Spleen (tissue), 13 donors: ENCODE data around the gene GBA2. TPM values are rescaled to one million over a fixed set of nuclear protein-coding genes. Genes with fewer than 3 reads are reported as not detected.
A peak's percentile ranks its signal among the peaks of the same experiment; 100 is the strongest.

Source experiments
- DNase-seq: peaks from one replicate; pipeline ENCODE4 v3.0.0-alpha.2; 2020
- H3K27ac ChIP-seq, 8 donors: fragments of 200-600 bp; sonication (generic) in 7 of 8; 1 replicate in 4 of 8; 2 replicates in 4 of 8; pipeline versions ENCODE4 v1.5.0 to v1.8.0; 2016 to 2021; ENCODE audit warnings: inconsistent platforms in 4 of 8, mild to moderate bottlenecking in 4 of 8, moderate library complexity in 1 of 8
- H3K27me3 ChIP-seq, 7 donors: fragments of 200-600 bp; sonication (generic) in 6 of 7; replicated peaks in 1 of 7; 1 replicate in 4 of 7; 2 replicates in 3 of 7; pipeline versions ENCODE4 v1.5.0 to v1.8.0; 2016 to 2021; ENCODE audit warnings: inconsistent platforms in 3 of 7, mild to moderate bottlenecking in 1 of 7
- H3K36me3 ChIP-seq, 6 donors: fragments of 200-600 bp; sonication (generic) in 5 of 6; 1 replicate in 4 of 6; 2 replicates in 2 of 6; pipeline versions ENCODE4 v1.5.0 to v1.8.0; 2016 to 2021; ENCODE audit warnings: inconsistent platforms in 2 of 6
- H3K4me1 ChIP-seq, 6 donors: fragments of 200-600 bp; sonication (generic) in 5 of 6; 1 replicate in 3 of 6; 2 replicates in 3 of 6; pipeline versions ENCODE4 v1.5.0 to v1.8.0; 2016 to 2021; ENCODE audit warnings: inconsistent platforms in 3 of 6
- H3K4me3 ChIP-seq, 8 donors: fragments of 200-600 bp; sonication (generic) in 7 of 8; 1 replicate in 4 of 8; 2 replicates in 4 of 8; pipeline versions ENCODE4 v1.5.0 to v1.8.0; 2016 to 2021; ENCODE audit warnings: inconsistent platforms in 4 of 8, mild to moderate bottlenecking in 4 of 8, moderate library complexity in 2 of 8
- H3K9me3 ChIP-seq, 8 donors: fragments of 200-600 bp; sonication (generic) in 7 of 8; 1 replicate in 4 of 8; 2 replicates in 4 of 8; pipeline versions ENCODE4 v1.5.0 to v1.8.0; 2016 to 2021; ENCODE audit warnings: inconsistent platforms in 4 of 8
- CTCF ChIP-seq, 11 experiments: fragments of 200-600 bp in 7 of 11; fragments of 450-650 bp in 4 of 11; sonication (generic) in 4 of 11; IDR thresholded peaks in 8 of 11; conservative IDR thresholded peaks in 3 of 11; 1 replicate in 7 of 11; 2 replicates in 4 of 11; pipeline versions ENCODE4 v1.4.0 to v1.8.0; 2016 to 2021; ENCODE audit warnings: antibody characterized with exemption in 11 of 11, inconsistent platforms in 4 of 11, mild to moderate bottlenecking in 1 of 11
- POLR2A ChIP-seq, 3 donors: fragments of 450-650 bp; IDR thresholded peaks; one replicate each; pipeline ENCODE4 v1.5.1; 2017; ENCODE audit warnings: antibody characterized with exemption in 3 of 3, mild to moderate bottlenecking in 1 of 3
- POLR2AphosphoS5 ChIP-seq, 3 donors: sonication (generic); formaldehyde crosslinking; IDR thresholded peaks; one replicate each; pipeline ENCODE4 v1.5.1; 2017; ENCODE audit warnings: antibody characterized with exemption in 3 of 3
- WGBS, 5 donors: extraction: QIAGEN DNeasy Blood & Tissue Kit in 3 of 5; methylation state at CpG; one replicate each; pipeline versions ENCODE4 v1.1.5 to v1.1.7; 2013 to 2018; 5-methylcytosine and 5-hydroxymethylcytosine counted together
- intact Hi-C: fragments of 100-400 bp; cut with DNase I; formaldehyde crosslinking; loops from one replicate; pipeline ENCODE4 v1.15.0; 2023; ENCODE audit warnings: low total_unique reads
- long read RNA-seq, 2 donors: transcript quantifications; one replicate each; lab custom pipeline, GENCODE V29; 2026
- polyA plus RNA-seq, 3 donors: library from polyadenylated mRNA; stranded (reverse); fragments of 200-250 nt; gene quantifications; one replicate each; pipeline ENCODE4 v1.2.1, GENCODE V29; 2013
- total RNA-seq, 7 donors: library from RNA; depleted of rRNA in 3 of 7; stranded (reverse); fragments of >200 nt in 3 of 7; fragmentation: NEBNext Ultra II Directional in 4 of 7; extraction: Animal tissue kit (Norgen Biotek cat#: 25700) in 4 of 7; gene quantifications; one replicate each; pipeline versions ENCODE4 v1.1.0 to v1.2.1, GENCODE V29; 2016 to 2021
- donor health status: healthy with polysubstance abuse.
- donor health status: DM: no; HTN: no; CAD: no; lungs with moderate emphysema.
- donor health status: DM: no; HTN: no; CAD: no.
- donor health status: Bipolar disorder and iron deficiency.
- donor health status: healthy.
- donor health status: DM: no; HTN: no; CAD: no.
- donor health status: DM: yes; HTN: yes; CAD: no.

The GBA2 gene
- total RNA-seq (100 to 1,000 TPM in 1 of 7 donors, 10 to 100 TPM in 6; 70.5 to 111 (median 74.3) TPM), polyA plus RNA-seq (10 to 100 TPM; 22.8 to 40.9 (median 37.9) TPM)
- long read RNA-seq, donor 1, partial matches to known transcripts: 0 of 4 reads
- long read RNA-seq, donor 1, other reads (novel, unspliced or antisense): 0 of 4 reads
- long read RNA-seq, donor 2, partial matches to known transcripts: 0 of 2 reads
- long read RNA-seq, donor 2, other reads (novel, unspliced or antisense): 0 of 2 reads

GRCh38 chr9:35748858-35749514 lies at the start of gene GBA2, which contains the start of gene RGP1:
Gene GBA2 (minus strand): TSS chr9:35749228. CDS start chr9:35748704, 524 bp downstream.
Gene RGP1 (plus strand): TSS chr9:35749287. CDS start chr9:35749756, 469 bp downstream.
- Histone ChIP-seq H3K36me3 (peaks cover 0 to 58% (median 45%) of the 10 kb centered on the region in 6 donors), H3K27ac (peak within 1 kb of the TSS; percentile 89 to 99 (median 93)), H3K4me1 (peaks cover 34 to 73% (median 54%) of the 10 kb centered on the region in 6 donors), H3K4me3 (peak within 1 kb of the TSS; percentile 63 to 96 (median 80)), H3K9me3 (no peaks in the 10 kb centered on the region), H3K27me3 (no peaks in the 10 kb centered on the region)
- DNase-seq: peak; percentile 96
- intact Hi-C loops: loop anchor here (10.0 kb wide), 1 partner anchor 56 kb away; no protein-coding TSS in a partner anchor
- TF ChIP-seq POLR2AphosphoS5 (IDR thresholded peaks at IDR 0.05): peak; percentile 87 to 89 (median 89)
- peak in 2 of 3 donors; percentile 20 to 44 for TF ChIP-seq POLR2A (IDR thresholded peaks at IDR 0.05)
- TF ChIP-seq CTCF (IDR thresholded peaks at IDR 0.05 in 8 of 11, conservative IDR thresholded peaks at IDR 0.05 in 3 of 11): peak in 1 of 11 experiments; percentile 22
- 0 to 1% (median 0%) methylated on average over 22 to 69 of the region's 69 CpGs for WGBS, 5 donors

GRCh38 chr9:35797311-35798109 lies 48.5 kb upstream of the GBA2 start:
- no peaks in the 10 kb centered on the region for H3K27me3 ChIP-seq
- no peak for DNase-seq
- TF ChIP-seq POLR2AphosphoS5 (IDR thresholded peaks at IDR 0.05) (no peak), CTCF (IDR thresholded peaks at IDR 0.05 in 8 of 11, conservative IDR thresholded peaks at IDR 0.05 in 3 of 11) (no peak), POLR2A (IDR thresholded peaks at IDR 0.05) (no peak)
- 93 to 94% (median 93%) methylated on average over 6 of the region's 6 CpGs for WGBS, 5 donors
- peaks cover 0 to 42% (median 9%) of the 10 kb centered on the region in 6 donors for H3K36me3 ChIP-seq
- H3K4me3 ChIP-seq: no peak overlapping the region
- no peak overlapping the region for H3K27ac ChIP-seq
- peaks cover 0 to 6% (median under 1%) of the 10 kb centered on the region in 6 donors for H3K4me1 ChIP-seq
- intact Hi-C loops: no loop called here
- no peaks in the 10 kb centered on the region for H3K9me3 ChIP-seq

- no peak overlapping the region for H3K4me3 ChIP-seq
- intact Hi-C loops: no loop called here
- H3K27ac ChIP-seq: no peak overlapping the region
- peaks cover 0 to 30% (median 2%) of the 10 kb centered on the region in 6 donors for H3K36me3 ChIP-seq
- no peaks in the 10 kb centered on the region for H3K9me3 ChIP-seq
- DNase-seq: no peak
- H3K4me1 ChIP-seq: peaks cover 3 to 15% (median 8%) of the 10 kb centered on the region in 6 donors
- H3K27me3 ChIP-seq: peaks cover 0 to 9% (median 0%) of the 10 kb centered on the region in 7 donors
- TF ChIP-seq POLR2AphosphoS5 (IDR thresholded peaks at IDR 0.05) (no peak), POLR2A (IDR thresholded peaks at IDR 0.05) (no peak), CTCF (IDR thresholded peaks at IDR 0.05 in 8 of 11, conservative IDR thresholded peaks at IDR 0.05 in 3 of 11) (no peak)
These were observed 46.7 kb upstream of the GBA2 start for GRCh38 chr9:35795695-35796094.
